Measurements from ENCODE around the gene LIMCH1.

DNA sequence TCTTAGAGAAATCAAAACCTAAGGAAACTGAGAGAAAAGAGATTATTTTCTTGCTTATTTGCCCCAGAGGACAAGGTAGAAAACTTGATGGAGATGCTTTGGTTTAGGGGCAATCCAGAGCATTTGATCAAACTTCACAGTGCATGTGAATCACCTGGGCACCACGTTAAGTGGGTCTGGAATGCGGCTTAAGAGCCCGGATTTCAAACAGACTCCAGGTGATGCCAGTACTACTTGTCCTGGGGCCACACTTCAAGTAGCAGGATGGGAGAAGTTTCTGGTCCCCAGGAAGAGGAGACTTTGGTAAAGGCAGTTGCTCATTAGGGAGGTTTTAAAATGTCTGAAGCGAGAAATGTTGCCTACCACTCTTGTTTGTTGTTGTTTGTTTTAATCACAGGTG, 158.8 kb downstream of the LIMCH1 start:
- TF ChIP-seq, protein P1, sequence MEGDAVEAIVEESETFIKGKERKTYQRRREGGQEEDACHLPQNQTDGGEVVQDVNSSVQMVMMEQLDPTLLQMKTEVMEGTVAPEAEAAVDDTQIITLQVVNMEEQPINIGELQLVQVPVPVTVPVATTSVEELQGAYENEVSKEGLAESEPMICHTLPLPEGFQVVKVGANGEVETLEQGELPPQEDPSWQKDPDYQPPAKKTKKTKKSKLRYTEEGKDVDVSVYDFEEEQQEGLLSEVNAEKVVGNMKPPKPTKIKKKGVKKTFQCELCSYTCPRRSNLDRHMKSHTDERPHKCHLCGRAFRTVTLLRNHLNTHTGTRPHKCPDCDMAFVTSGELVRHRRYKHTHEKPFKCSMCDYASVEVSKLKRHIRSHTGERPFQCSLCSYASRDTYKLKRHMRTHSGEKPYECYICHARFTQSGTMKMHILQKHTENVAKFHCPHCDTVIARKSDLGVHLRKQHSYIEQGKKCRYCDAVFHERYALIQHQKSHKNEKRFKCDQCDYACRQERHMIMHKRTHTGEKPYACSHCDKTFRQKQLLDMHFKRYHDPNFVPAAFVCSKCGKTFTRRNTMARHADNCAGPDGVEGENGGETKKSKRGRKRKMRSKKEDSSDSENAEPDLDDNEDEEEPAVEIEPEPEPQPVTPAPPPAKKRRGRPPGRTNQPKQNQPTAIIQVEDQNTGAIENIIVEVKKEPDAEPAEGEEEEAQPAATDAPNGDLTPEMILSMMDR (IDR thresholded peaks at IDR 0.05): no peak
- no peak for TF ChIP-seq POLR2A (IDR thresholded peaks at IDR 0.05)
